Measurements from ENCODE around the gene SSC5D. TPM values are rescaled to one million over a fixed set of nuclear protein-coding genes. Genes with fewer than 3 reads are reported as not detected.

The SSC5D gene
- total and polyA plus RNA-seq, 2 of the 4 experiments (the other 2 are of a cell fraction): 1.4 to 19.1 TPM

DNA sequence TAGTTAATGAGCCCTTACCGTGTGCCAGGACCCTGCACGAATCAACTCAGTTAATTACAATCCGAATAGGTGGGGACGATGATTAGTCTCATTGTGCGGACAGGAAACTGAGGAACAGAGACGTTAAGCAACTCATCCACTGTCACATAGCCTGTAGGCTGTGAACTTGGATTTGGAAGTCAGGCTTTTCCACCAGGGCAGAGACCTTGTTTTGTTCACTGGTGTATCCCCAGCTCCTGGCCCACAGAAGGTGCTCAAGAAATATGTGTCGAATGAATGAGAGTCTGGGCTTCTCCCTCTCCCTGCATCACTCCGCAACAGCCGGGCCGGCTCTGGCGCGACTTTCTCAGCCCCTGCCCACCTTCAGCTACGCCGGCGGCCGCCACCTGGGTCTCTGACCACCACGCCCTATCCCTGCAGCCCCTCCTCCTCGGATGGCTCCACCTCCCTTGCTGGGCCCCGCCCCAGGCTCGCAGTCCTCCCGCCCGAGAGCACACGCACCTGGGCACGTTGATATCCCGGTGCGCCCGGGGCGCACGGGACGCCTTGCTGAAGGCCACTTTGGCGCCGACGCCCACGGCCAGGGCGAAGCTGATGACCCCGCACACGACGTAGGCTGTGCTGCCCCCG lies 46.4 kb upstream of the SSC5D start:
- Histone ChIP-seq H2AK5ac (ENCODE audit: low read depth, low read length) (no peak overlapping the region), H3K4me3 (ENCODE audit: insufficient read depth, low read depth, low read length) (no peak overlapping the region), H3K14ac (replicated peaks; ENCODE audit: low read depth, low read length) (no peak overlapping the region), H3K9me1 (ENCODE audit: insufficient read depth, low read length) (no peaks in the 10 kb centered on the region; the same call in 1 of the 2 replicates), H3K18ac (ENCODE audit: low read depth, low read length) (no peak overlapping the region), H2BK15ac (ENCODE audit: low read depth, low read length) (no peak overlapping the region), H4K20me1 (ENCODE audit: insufficient read depth, low read length) (no peaks in the 10 kb centered on the region), H4K91ac (ENCODE audit: insufficient read depth, low read depth, low read length) (no peak overlapping the region), H2BK120ac (ENCODE audit: low read depth, low read length) (no peak overlapping the region), H3K36me3 (ENCODE audit: control insufficient read depth, insufficient read depth, low read length) (no peaks in the 10 kb centered on the region), H3K27ac (ENCODE audit: insufficient read depth, low read length) (no peak overlapping the region), H3K9ac (ENCODE audit: low read depth, low read length) (no peak overlapping the region), H3K23ac (ENCODE audit: low read depth, low read length) (peak overlapping the region; percentile 51; the same call in 1 of the 2 replicates), H3K27me3 (ENCODE audit: control insufficient read depth, insufficient read depth, low read length) (peaks cover 69% of the 10 kb centered on the region), H3K56ac (ENCODE audit: extremely low read depth, insufficient read depth, low read length) (no peak overlapping the region), H3K79me1 (ENCODE audit: low read depth in 1 of 2, low read length in 2 of 2) (no peaks in the 10 kb centered on the region), H3K4me1 (ENCODE audit: control insufficient read depth, insufficient read depth, low read length) (no peaks in the 10 kb centered on the region), H4K5ac (ENCODE audit: low read depth, low read length) (no peak overlapping the region), H2BK5ac (ENCODE audit: low read depth, low read length, poor library complexity, severe bottlenecking) (no peak overlapping the region), H3K4me2 (ENCODE audit: low read depth, low read length) (no peak overlapping the region), H2AFZ (replicated peaks; ENCODE audit: low read length, poor library complexity) (peak overlapping the region; percentile 26), H4K8ac (ENCODE audit: low read depth in 2 of 2, low read length in 2 of 2) (no peak overlapping the region), H2BK20ac (ENCODE audit: low read depth, low read length) (no peak overlapping the region), H2AK9ac (replicated peaks; ENCODE audit: low read depth, low read length, poor library complexity) (no peak overlapping the region), H3K4ac (ENCODE audit: low read depth, low read length) (no peak overlapping the region), H3K9me3 (ENCODE audit: control insufficient read depth, insufficient read depth, low read length) (no peaks in the 10 kb centered on the region)
- ChIA-PET CTCF (no interaction called here), POLR2A (ENCODE audit: unreplicated experiment) (no interaction called here)
- TF ChIP-seq, protein P1, sequence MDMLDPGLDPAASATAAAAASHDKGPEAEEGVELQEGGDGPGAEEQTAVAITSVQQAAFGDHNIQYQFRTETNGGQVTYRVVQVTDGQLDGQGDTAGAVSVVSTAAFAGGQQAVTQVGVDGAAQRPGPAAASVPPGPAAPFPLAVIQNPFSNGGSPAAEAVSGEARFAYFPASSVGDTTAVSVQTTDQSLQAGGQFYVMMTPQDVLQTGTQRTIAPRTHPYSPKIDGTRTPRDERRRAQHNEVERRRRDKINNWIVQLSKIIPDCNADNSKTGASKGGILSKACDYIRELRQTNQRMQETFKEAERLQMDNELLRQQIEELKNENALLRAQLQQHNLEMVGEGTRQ (IDR thresholded peaks at IDR 0.05; ENCODE audit: low read depth, low read length): no peak
- TF ChIP-seq MXI1 (IDR thresholded peaks at IDR 0.05; ENCODE audit: borderline replicate concordance, low read depth, low read length) (no peak), RCOR1 (IDR thresholded peaks at IDR 0.05; ENCODE audit: insufficient replicate concordance, low read length) (no peak), NFE2L2 (IDR thresholded peaks at IDR 0.05; ENCODE audit: low read depth, low read length) (no peak), CHD1 (IDR thresholded peaks at IDR 0.05; ENCODE audit: low read depth, low read length) (no peak), RAD21 (IDR thresholded peaks at IDR 0.05; ENCODE audit: low read length) (no peak), MAFK (IDR thresholded peaks at IDR 0.05; ENCODE audit: low read depth, low read length) (no peak)
- TF ChIP-seq, protein P2, sequence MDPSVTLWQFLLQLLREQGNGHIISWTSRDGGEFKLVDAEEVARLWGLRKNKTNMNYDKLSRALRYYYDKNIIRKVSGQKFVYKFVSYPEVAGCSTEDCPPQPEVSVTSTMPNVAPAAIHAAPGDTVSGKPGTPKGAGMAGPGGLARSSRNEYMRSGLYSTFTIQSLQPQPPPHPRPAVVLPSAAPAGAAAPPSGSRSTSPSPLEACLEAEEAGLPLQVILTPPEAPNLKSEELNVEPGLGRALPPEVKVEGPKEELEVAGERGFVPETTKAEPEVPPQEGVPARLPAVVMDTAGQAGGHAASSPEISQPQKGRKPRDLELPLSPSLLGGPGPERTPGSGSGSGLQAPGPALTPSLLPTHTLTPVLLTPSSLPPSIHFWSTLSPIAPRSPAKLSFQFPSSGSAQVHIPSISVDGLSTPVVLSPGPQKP (IDR thresholded peaks at IDR 0.05; ENCODE audit: borderline replicate concordance, low read depth, low read length): no peak
- dilution Hi-C loops (cut with HindIII; ENCODE audit: low sequenced_read_pairs, unreplicated experiment): no loop called here
- 1% methylated on average over 22 of the region's 39 CpGs; no CpG with 5 or more reads in 1 of the 2 experiments for WGBS, 2 experiments (ENCODE audit: extremely low coverage in 2 of 2, insufficient read length in 1 of 2)
- no peak for DNase-seq
- ATAC-seq (ENCODE audit: low read depth): no peak
- BruUV-seq (replicated peaks): no TSS peak
- intact Hi-C loops (cut with micrococcal nuclease): no loop called here
- in situ Hi-C loops (cut with MboI; ENCODE audit: low sequenced_read_pairs): no loop called here

Data from IMR-90 (cell line).